Measurements from ENCODE around the gene PCDHB1. TPM values are rescaled to one million over a fixed set of nuclear protein-coding genes. Genes with fewer than 3 reads are reported as not detected.
A peak's percentile ranks its signal among the peaks of the same experiment; 100 is the strongest.

PCDHB1 gene
- total RNA-seq, result not detected in 2 replicates

- no peak for DNase-seq (ENCODE audit: low read depth, low spot score)
These were observed at the start of gene PCDHB1 for GRCh38 chr5:141050622-141051520. Gene PCDHB1 (plus strand): TSS chr5:141051374. CDS start chr5:141051471, 97 bp downstream.

- no peak for DNase-seq (ENCODE audit: low read depth, low spot score)
These were observed 49.7 kb upstream of the PCDHB1 start for GRCh38 chr5:141001446-141001843.

GRCh38 chr5:141001844-141002604 is 49.1 kb upstream of the PCDHB1 start:
- no peak for DNase-seq (ENCODE audit: low read depth, low spot score)

- DNase-seq (ENCODE audit: low read depth, low spot score), result no peak
These were observed 48.6 kb upstream of the PCDHB1 start for GRCh38 chr5:141002605-141002965.

- DNase-seq (ENCODE audit: low read depth, low spot score), result no peak
These were observed 48.1 kb upstream of the PCDHB1 start for GRCh38 chr5:141003031-141003430.

GRCh38 chr5:141003791-141004611 is 47.2 kb upstream of the PCDHB1 start:
- DNase-seq (ENCODE audit: low read depth, low spot score), result no peak

- DNase-seq (ENCODE audit: low read depth, low spot score), result no peak
These were observed 43.4 kb upstream of the PCDHB1 start for GRCh38 chr5:141007791-141008190.

- no peak for DNase-seq (ENCODE audit: low read depth, low spot score)
These were observed 41.0 kb upstream of the PCDHB1 start for GRCh38 chr5:141010047-141010793.

- DNase-seq (ENCODE audit: low read depth, low spot score), result no peak
These were observed 33.2 kb upstream of the PCDHB1 start for GRCh38 chr5:141017943-141018342.

- DNase-seq (ENCODE audit: low read depth, low spot score), result no peak
These were observed 28.8 kb upstream of the PCDHB1 start for GRCh38 chr5:141022384-141022783.

- no peak for DNase-seq (ENCODE audit: low read depth, low spot score)
These were observed 20.2 kb upstream of the PCDHB1 start for GRCh38 chr5:141031006-141031405.

- DNase-seq (ENCODE audit: low read depth, low spot score), result no peak
These were observed 18.5 kb upstream of the PCDHB1 start for GRCh38 chr5:141032626-141033025.

- no peak for DNase-seq (ENCODE audit: low read depth, low spot score)
These were observed 12.1 kb upstream of the PCDHB1 start for GRCh38 chr5:141039061-141039460.

GRCh38 chr5:141039517-141039916 is 11.7 kb upstream of the PCDHB1 start:
- no peak for DNase-seq (ENCODE audit: low read depth, low spot score)

- no peak for DNase-seq (ENCODE audit: low read depth, low spot score)
These were observed 10.9 kb upstream of the PCDHB1 start for GRCh38 chr5:141040093-141040770.

- peak; percentile 45 for DNase-seq (ENCODE audit: low read depth, low spot score)
These were observed 10.3 kb upstream of the PCDHB1 start for GRCh38 chr5:141040771-141041426.

GRCh38 chr5:141041427-141041785 is 9.8 kb upstream of the PCDHB1 start:
- no peak for DNase-seq (ENCODE audit: low read depth, low spot score)

- DNase-seq (ENCODE audit: low read depth, low spot score), result no peak
These were observed 8.6 kb upstream of the PCDHB1 start for GRCh38 chr5:141042555-141042954.

- no peak for DNase-seq (ENCODE audit: low read depth, low spot score)
These were observed 320 bp downstream of the PCDHB1 start for GRCh38 chr5:141051521-141051866.

- no peak for DNase-seq (ENCODE audit: low read depth, low spot score)
These were observed 26.7 kb downstream of the PCDHB1 start for GRCh38 chr5:141077826-141078225.
